Nephron progenitor cell (in vitro differentiated cells): ENCODE results near the gene RPS8.
A peak's percentile ranks its signal among the peaks of the same experiment; 100 is the strongest.
"Not testable (repeated sequence)": the region's sequence is repeated elsewhere in the genome, so short reads cannot be mapped to it uniquely, and the experiment has no call there.

ENCODE experiments used
- DNase-seq: peaks from one replicate; pipeline ENCODE4 v3.0.0; 2021
- H3K27ac Mint-ChIP-seq: 2 replicates; pipeline ENCODE4 v1.8.0; 2021; ENCODE audit warnings: mild to moderate bottlenecking, moderate library complexity, mixed read lengths
- H3K27me3 Mint-ChIP-seq: 2 replicates; pipeline ENCODE4 v1.8.0; 2021; ENCODE audit warnings: mild to moderate bottlenecking, low read depth, mixed read lengths; ENCODE audit not compliant: poor library complexity
- H3K36me3 Mint-ChIP-seq: 2 replicates; pipeline ENCODE4 v1.8.0; 2021; ENCODE audit warnings: low read depth, mixed read lengths
- H3K4me1 Mint-ChIP-seq: 2 replicates; pipeline ENCODE4 v1.8.0; 2021; ENCODE audit warnings: mixed read lengths
- H3K4me3 Mint-ChIP-seq: 2 replicates; pipeline ENCODE4 v1.8.0; 2021; ENCODE audit warnings: mild to moderate bottlenecking, moderate library complexity, mixed read lengths
- H3K9me3 Mint-ChIP-seq: 2 replicates; pipeline ENCODE4 v1.8.0; 2021; ENCODE audit warnings: mild to moderate bottlenecking, moderate library complexity, mixed read lengths
- TF ChIP-seq, protein P1 (sequence below): fragments of 200-600 bp; sonication (generic); IDR thresholded peaks from 2 replicates; pipeline ENCODE4 v1.5.0; 2021; ENCODE audit warnings: antibody characterized with exemption

The RPS8 gene

GRCh38 chr1:44820328-44821239 is 45.2 kb downstream of the RPS8 start:
- peak overlapping the region; percentile 100 for H3K27ac Mint-ChIP-seq
- H3K9me3 Mint-ChIP-seq = peaks cover 9% of the 10 kb centered on the region
- peaks cover 41% of the 10 kb centered on the region for H3K4me1 Mint-ChIP-seq
- TF ChIP-seq, protein P1, sequence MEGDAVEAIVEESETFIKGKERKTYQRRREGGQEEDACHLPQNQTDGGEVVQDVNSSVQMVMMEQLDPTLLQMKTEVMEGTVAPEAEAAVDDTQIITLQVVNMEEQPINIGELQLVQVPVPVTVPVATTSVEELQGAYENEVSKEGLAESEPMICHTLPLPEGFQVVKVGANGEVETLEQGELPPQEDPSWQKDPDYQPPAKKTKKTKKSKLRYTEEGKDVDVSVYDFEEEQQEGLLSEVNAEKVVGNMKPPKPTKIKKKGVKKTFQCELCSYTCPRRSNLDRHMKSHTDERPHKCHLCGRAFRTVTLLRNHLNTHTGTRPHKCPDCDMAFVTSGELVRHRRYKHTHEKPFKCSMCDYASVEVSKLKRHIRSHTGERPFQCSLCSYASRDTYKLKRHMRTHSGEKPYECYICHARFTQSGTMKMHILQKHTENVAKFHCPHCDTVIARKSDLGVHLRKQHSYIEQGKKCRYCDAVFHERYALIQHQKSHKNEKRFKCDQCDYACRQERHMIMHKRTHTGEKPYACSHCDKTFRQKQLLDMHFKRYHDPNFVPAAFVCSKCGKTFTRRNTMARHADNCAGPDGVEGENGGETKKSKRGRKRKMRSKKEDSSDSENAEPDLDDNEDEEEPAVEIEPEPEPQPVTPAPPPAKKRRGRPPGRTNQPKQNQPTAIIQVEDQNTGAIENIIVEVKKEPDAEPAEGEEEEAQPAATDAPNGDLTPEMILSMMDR = no peak
- DNase-seq = no peak
- peaks cover 6% of the 10 kb centered on the region for H3K27me3 Mint-ChIP-seq
- peak overlapping the region; percentile 80 for H3K4me3 Mint-ChIP-seq
- H3K36me3 Mint-ChIP-seq = peaks cover 9% of the 10 kb centered on the region

GRCh38 chr1:44821240-44821715 is 45.9 kb downstream of the RPS8 start:
- Mint-ChIP-seq H3K36me3 (peaks cover 9% of the 10 kb centered on the region), H3K4me3 (peak overlapping the region; percentile 80), H3K27me3 (peaks cover 6% of the 10 kb centered on the region), H3K9me3 (peaks cover 9% of the 10 kb centered on the region), H3K4me1 (peaks cover 40% of the 10 kb centered on the region), H3K27ac (peak overlapping the region; percentile 100)
- TF ChIP-seq, protein P1 = no peak
- DNase-seq = no peak

DNA sequence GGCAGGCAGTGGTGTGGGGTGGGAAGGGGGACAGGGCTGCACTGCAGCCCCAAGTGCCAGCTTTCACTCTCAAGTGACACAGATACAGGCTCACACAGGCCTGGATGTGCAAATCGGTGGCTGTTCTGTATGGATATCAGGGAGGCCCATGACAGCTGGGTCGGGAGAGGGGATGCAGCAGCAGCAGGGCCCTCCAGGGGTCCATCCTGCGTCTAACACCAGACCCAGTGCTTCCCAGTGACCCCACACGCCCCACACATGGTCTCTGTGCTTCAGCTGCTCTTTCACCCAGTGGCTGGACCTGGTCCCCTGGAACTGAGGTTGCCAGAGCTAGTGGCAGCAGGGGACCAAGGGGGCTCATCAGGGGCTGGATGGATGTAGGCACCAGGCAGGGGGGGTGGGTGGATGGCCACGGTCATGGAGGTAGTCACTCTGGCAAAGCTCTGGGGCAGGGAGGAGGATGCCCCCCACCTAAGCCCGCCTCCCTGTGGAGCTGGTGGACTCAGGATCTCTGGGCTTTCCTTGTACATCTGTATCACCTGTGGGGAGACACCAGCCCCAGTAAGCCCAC is 46.9 kb downstream of the RPS8 start:
- Mint-ChIP-seq H3K9me3 (peaks cover 9% of the 10 kb centered on the region), H3K27ac (no peak overlapping the region), H3K27me3 (peaks cover 6% of the 10 kb centered on the region), H3K36me3 (peaks cover 8% of the 10 kb centered on the region), H3K4me1 (peaks cover 40% of the 10 kb centered on the region), H3K4me3 (no peak overlapping the region)
- no peak for DNase-seq
- TF ChIP-seq, protein P1 = no peak

- H3K36me3 Mint-ChIP-seq = peaks cover 3% of the 10 kb centered on the region
- TF ChIP-seq, protein P1 = no peak
- DNase-seq = no peak
- H3K27me3 Mint-ChIP-seq = peaks cover 4% of the 10 kb centered on the region
- peaks cover 3% of the 10 kb centered on the region for H3K9me3 Mint-ChIP-seq
- peaks cover 32% of the 10 kb centered on the region for H3K4me1 Mint-ChIP-seq
- H3K27ac Mint-ChIP-seq = no peak overlapping the region
- H3K4me3 Mint-ChIP-seq = no peak overlapping the region
These were observed 47.7 kb downstream of the RPS8 start for GRCh38 chr1:44822981-44823451.

DNA sequence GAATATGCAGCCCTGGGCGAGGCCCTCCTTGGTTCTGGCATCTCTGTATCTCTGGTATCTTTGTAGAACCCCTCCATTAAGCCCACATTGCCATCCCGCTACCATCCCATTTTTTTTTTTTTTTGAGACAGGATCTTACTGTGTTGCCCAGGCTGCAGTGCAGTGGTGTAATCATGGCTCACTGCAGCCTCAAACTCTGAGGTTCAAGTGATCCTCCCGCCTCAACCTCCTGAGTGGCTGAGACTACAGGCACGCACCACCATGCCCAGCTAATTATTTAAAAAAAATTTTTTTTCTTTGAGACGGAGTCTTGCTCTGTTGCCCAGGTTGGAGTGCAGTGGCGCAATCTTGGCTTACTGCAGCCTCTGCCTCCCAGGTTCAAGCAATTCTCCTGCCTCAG is 49.1 kb downstream of the RPS8 start:
- not testable (repeated sequence) for DNase-seq, H3K9me3 Mint-ChIP-seq, H3K36me3 Mint-ChIP-seq, H3K27ac Mint-ChIP-seq, H3K4me3 Mint-ChIP-seq, H3K27me3 Mint-ChIP-seq
- H3K4me1 Mint-ChIP-seq = peaks cover 24% of the 10 kb centered on the region

DNA sequence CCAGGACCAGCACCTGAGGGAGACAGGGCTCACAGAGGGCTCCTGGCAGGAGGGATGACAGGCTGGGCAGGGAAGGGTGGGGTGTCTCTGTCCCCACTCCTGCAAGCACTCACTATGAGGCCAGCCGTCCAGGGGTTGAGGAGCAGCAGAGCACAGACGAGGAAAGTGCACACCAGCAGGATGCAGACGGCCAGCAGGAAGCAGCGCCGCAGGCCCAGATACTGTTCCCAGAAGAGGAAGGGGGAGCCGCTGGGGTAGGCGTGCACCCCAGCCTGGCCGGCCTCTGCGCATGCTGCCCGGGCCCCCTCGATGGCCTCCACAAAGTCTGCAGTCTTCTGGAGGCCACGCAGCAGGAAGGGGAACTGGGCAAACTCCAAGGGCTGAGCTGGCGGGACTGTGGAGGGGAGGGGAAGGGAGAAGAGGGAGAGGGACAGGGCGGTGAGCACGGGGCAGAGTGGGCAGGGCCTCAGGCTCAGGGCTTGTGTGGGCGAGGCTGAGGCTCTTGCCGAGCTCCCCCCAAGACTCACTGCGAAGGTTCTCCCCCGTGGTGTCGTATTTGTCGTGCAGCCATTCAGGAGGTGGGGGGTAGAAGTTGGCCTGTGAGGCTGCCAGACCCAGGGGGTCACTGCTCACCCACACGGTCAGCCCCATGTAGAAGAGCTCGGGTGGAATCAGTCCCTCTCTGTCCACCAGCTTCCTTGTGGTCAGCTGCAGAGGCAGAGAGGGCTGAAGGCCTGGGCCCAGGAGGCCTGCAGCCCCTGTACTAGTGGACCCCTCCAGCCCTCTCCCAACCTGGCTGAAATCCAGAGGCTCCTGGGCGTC is 51.2 kb downstream of the RPS8 start:
- Mint-ChIP-seq H3K27me3 (peaks cover 3% of the 10 kb centered on the region), H3K4me1 (peaks cover 17% of the 10 kb centered on the region), H3K4me3 (no peak overlapping the region), H3K36me3 (no peaks in the 10 kb centered on the region), H3K9me3 (no peaks in the 10 kb centered on the region), H3K27ac (no peak overlapping the region)
- TF ChIP-seq, protein P1 = no peak
- DNase-seq = no peak
